HG02981 (cell line): ENCODE results near the gene MGRN1.
"Not testable (repeated sequence)": the region's sequence is repeated elsewhere in the genome, so short reads cannot be mapped to it uniquely, and the experiment has no call there.

ENCODE experiments used
- ATAC-seq: cut with Tn5 transposase; IDR thresholded peaks from one replicate; pipeline ENCODE4 v1.9.1; 2021; ENCODE audit warnings: mild to moderate bottlenecking, moderate library complexity; ENCODE audit not compliant: unreplicated experiment

The MGRN1 gene

DNA sequence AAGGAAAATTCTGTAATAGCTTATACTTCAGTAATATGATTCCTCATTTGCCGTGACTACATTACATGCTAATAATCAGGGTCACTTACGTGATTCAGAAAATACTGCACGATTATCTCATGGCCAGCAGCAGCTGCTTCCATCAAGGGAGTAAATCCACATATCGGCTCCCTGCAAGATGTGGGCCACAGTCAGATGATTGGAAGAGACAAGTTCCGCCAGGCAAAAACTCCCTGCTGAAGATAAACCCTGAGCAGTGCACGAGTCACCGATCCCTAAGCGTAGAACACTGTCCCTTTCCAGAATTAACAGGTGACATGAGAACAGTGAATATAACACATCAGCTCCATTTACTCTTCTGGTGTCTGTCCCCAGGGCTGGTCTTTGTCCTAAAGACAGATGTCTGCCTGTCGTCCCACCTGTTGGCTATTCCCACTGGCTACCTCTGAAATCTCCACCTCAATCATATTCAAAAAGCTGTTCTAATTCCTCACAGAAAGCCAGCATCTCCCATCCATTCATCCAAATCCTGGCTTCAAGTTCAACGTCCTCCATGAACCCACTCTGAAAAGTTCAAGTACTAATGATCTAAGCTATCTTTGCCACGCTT is 100.1 kb downstream of the MGRN1 start:
- no peak for ATAC-seq

DNA sequence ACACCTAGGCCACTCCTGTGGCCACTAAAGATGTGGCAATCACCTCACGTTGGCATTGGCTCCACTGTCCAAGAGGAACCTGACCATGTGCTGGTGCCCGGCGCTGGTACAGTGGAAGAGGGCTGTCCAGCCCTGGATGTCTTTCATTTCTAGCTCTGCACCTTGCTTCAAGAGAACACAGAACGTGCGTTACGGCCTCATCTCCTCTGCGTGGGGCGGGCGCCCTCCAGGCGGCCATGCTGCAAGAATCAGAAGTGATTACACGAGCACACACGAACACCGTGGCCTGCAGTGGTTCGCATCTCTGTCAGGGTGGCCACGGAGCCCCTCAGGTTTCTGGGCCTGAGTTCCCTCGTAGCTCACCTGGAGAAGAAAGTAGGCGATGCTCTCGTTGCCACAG is 102.0 kb downstream of the MGRN1 start:
- ATAC-seq, result no peak

DNA sequence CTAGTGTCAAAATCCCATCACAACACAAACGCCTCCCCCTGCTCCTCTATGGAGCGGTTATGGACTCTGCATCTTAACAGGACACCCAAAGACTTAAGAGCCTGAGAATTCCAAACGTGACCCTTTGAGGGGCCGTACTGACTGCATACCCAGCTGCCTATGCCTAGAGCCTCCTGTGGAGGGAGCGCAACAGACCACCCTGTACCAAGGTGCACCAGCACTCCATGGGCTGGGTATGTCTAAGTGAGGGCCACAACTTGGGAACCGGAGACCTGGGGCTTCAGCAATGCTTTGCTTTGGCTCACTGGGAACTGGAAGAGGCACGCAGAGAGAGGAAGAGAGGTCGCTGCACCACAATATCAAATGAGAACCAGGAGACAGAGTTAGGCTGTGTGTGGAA is 104.0 kb downstream of the MGRN1 start:
- no peak for ATAC-seq

DNA sequence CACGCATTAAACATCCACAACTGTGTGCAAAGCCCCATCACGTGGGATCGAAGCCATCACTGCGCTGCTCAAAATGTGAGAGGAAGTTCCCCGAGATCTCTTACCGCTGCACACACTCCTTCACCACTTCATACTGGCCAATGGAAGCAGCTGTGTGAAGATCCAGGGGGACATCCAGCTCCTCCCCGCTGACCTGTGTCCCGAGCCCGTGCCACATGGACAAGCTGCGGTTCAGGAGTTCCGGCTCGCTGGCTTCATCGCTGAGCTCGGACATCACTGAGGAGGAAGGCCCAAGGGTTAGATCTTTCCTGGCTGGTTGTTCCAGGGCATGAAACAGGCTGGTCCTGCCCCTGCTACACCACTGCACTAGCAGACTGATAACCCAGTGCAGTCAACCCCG is 105.2 kb downstream of the MGRN1 start:
- ATAC-seq, result no peak

DNA sequence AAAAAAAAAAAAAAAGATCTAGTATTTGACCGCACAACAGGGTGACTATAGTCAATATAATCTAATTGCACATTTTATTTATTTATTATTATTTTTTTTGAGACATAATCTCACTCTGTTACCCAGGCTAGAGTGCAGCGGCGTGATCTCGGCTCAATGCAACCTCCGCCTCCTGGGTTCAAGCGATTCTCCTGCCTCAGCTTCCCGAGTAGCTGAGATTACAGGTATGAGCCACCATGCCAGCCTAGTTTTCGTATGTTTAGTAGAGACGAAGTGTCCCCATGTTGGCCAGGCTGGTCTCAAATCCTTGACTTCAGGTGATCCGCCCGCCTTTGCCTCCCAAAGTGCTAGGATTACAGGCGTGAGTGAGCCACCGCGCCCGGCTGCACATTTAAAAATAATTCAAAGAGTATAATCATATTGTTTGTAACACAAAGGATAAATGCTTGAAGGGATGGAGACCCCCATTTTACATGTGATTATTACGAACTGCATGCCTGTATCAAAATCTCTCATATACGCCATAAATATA is 108.7 kb downstream of the MGRN1 start:
- no peak for ATAC-seq

DNA sequence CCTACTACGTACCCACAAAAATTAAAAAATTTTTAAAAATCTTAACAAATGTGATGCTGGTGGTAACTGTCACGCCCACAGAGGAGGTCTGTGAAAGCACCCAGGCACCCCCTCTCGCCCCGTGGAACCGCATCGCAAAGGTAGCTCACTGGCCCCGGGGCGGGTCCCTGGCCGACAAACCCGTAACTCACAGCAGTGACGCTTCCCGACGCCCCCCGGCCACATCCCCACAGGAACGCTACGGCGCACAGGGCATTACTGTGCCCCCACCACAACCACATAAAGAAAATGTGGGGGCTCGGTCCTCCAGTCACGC is 109.1 kb downstream of the MGRN1 start:
- peak; percentile 10 for ATAC-seq

DNA sequence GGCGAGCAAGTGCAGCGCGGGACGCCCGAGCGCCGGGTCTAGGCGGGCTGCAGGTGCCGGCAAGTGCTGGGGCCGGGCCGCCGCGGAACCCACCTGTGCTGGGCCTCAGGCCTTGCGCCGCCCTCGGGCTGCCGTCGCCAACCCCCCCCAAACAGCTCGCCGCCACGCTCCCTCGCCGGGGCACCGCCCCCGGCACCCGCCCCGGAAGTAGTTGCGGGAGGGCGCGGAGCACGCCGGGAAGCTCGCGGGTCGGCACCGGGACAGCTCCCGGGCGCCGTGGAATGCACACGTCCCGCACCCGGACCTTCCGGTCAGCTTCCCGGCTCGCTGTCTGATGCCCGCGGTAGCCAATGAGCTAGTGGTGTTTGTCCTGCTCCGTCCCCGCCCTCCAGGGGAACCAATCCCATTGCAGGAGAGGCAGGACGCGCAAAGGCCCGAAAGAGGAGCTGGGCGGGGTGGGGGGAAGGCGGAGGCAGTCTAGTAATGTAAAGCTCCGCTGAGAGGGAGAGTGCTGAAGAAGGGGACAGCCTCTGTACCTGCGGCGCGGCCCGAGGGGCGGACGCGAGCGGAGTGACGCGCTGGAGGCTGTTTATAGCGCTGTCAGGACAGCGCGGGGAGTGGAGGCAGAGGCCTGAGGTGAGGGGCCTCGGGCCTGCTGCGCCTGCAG is 109.6 kb downstream of the MGRN1 start, which contains the start of the genes ANKS3 and DNAAF8:
TSS of gene ANKS3 (minus strand) at position 209 of the 667 bp plus-strand sequence. CDS start 4,122 bp downstream, outside the sequence.
TSS of gene DNAAF8 (plus strand) at position 475 of the 667 bp plus-strand sequence. CDS start 1,978 bp downstream, outside the sequence.
- peak; percentile 68 for ATAC-seq

DNA sequence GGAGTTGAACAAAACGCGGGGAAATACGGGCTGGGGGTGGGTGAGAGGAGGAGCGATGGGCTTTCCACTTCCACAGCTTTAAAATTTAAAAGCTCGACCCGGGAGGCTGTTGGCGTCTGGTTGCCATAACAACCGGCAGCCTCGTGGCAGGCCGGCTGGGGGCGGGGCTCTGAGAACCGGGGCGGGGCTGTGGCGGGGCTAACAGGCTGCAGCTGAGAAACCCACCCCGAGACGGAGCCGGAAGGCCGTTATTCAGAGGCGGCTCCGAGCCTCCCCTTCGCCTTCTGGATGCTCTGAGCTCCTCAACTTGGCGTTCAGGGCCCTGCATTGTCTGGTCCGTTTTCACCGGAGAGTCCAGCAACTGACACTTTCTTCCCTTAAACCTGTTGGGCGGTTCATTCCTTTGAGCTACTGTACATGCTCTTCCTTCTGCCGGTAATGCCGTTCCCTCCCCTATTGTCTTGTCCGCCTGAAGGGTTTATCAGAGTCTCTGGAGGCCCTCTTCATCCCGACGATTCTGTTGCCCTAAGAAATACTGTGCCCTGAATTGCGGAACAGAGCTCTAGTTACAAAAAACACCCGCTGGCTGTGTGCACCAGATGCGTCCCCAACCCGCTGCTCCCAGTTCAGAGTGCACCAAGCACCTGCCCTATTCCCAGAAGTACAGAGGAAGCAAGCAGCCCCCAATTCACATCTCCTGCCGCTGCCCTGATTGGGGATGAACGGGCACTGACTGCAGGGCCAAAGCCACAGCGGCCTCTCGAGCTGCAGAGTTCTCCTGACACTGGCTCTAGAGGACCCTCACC is 110.3 kb downstream of the MGRN1 start:
- ATAC-seq, result peak; percentile 58

DNA sequence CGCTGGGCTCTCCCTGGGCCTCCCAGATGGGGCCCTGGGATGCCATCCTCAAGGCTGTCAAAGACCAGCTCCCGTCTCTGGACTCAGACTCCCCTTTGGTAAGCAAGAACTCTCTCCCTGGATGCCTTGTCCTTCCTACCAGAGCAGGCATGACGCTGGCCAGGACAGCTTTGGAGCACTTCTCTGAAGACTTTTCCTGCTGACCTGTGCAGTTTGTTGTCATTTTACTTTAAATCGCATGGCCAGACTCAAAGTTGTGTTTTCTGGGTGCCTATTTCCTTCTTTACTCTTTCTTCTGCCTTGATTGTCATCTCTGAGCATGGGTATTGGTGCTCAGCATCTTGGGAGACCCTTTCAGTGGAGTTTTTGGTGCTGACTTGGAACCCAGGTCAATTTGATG is 111.9 kb downstream of the MGRN1 start:
- no peak for ATAC-seq

DNA sequence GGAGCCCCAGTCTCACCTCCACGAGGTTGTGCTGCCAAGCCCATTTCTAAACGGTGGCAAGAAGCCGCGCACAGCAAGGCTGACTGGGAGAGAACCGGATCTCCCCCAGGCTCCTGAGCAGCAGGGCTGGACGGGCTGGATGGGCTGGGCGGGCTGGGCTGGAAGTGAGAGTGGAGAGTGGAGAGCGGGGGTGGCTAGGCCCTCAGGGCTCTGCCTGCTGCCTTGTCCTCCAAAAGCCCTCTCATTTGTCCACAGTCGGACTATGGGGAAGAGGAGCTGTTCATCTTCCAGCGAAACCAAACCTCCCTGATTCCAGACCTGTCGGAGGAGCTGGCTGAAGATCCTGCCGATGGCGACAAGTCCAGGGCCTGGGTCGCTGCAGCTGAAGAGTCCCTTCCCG is 112.9 kb downstream of the MGRN1 start:
- ATAC-seq, result no peak

DNA sequence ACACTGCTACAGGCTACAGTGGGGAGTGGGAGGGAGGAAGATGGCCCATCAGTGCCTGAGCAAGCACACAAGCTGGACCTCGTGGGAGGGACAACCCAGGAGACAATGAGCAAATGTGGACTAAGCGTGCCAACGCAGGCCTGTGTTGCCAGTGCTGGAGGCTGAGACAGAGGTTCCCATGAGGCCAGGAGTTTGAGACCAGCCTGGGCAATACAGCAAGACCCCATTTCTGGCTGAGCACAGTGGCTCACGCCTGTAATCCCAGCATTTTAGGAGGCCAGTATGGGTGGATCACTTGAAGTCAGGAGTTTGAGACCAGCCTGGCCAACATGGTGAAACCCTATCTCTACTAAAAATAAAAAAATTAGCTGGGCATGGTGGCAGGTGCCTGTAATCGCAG is 113.7 kb downstream of the MGRN1 start:
- not testable (repeated sequence) for ATAC-seq
